Activated naive CD4-positive, alpha-beta T cell treated with anti-CD3 and anti-CD28 coated beads, Interleukin-2, amount 50 U/mL, for 72 hours (primary cell): Measurements from ENCODE around the gene COL18A1. TPM values are rescaled to one million over a fixed set of nuclear protein-coding genes. Genes with fewer than 3 reads are reported as not detected.

ENCODE experiments used
- ATAC-seq, 2 donors: fragments of 150-1000 bp; cut with Tn5 transposase; 2 replicates each; pipeline ENCODE4 v1.10.0; 2021; ENCODE audit warnings: mild to moderate bottlenecking in 2 of 2, moderate library complexity in 2 of 2
- DNase-seq, 2 donors: peaks; one replicate each; pipeline ENCODE4 v3.0.0; 2021 to 2022; ENCODE audit warnings: low spot score in 2 of 2
- H3K27ac Mint-ChIP-seq, 2 donors: one replicate each; pipeline ENCODE4 v1.8.0; 2022; ENCODE audit warnings: mild to moderate bottlenecking in 2 of 2, mixed read lengths in 2 of 2
- H3K36me3 Mint-ChIP-seq, 2 donors: one replicate each; pipeline ENCODE4 v1.8.0; 2022; ENCODE audit warnings: mixed read lengths in 2 of 2
- H3K9me3 Mint-ChIP-seq, 2 donors: one replicate each; pipeline ENCODE4 v1.8.0; 2022; ENCODE audit warnings: mixed read lengths in 2 of 2
- total RNA-seq, 2 donors: library from RNA; stranded (reverse); gene quantifications; one replicate each; pipeline ENCODE4 v1.2.3, GENCODE V29; 2022

COL18A1 gene
- total RNA-seq, 2 donors from 2014 or later = 4.3 to 22.3 TPM

- Mint-ChIP-seq H3K27ac (no peak overlapping the region), H3K9me3 (peaks cover 0 to 6% of the 10 kb centered on the region in 2 donors), H3K36me3 (peaks cover 0 to 6% of the 10 kb centered on the region in 2 donors)
- ATAC-seq (no peak), DNase-seq (no peak)
These were observed 53.6 kb downstream of the COL18A1 start for GRCh38 chr21:45458281-45459170.

GRCh38 chr21:45459171-45460010 lies 54.4 kb downstream of the COL18A1 start:
- DNase-seq = no peak
- Mint-ChIP-seq H3K36me3 (peaks cover 0 to 6% of the 10 kb centered on the region in 2 donors), H3K9me3 (peaks cover 0 to 6% of the 10 kb centered on the region in 2 donors), H3K27ac (no peak overlapping the region)
- no peak for ATAC-seq

GRCh38 chr21:45460011-45460565 lies 55.1 kb downstream of the COL18A1 start:
- Mint-ChIP-seq H3K27ac (no peak overlapping the region), H3K9me3 (peaks cover 0 to 6% of the 10 kb centered on the region in 2 donors), H3K36me3 (peaks cover 0 to 6% of the 10 kb centered on the region in 2 donors)
- no peak for DNase-seq
- no peak for ATAC-seq

GRCh38 chr21:45460611-45461368 lies 55.8 kb downstream of the COL18A1 start:
- no peak overlapping the region for H3K27ac Mint-ChIP-seq

GRCh38 chr21:45461369-45461750 lies 56.4 kb downstream of the COL18A1 start:
- H3K9me3 Mint-ChIP-seq = peaks cover 0 to 6% of the 10 kb centered on the region in 2 donors
- no peak overlapping the region for H3K27ac Mint-ChIP-seq
- peaks cover 0 to 6% of the 10 kb centered on the region in 2 donors for H3K36me3 Mint-ChIP-seq
- no peak for ATAC-seq
- DNase-seq = no peak

More at GRCh38 chr21:45460611-45461368, 55.8 kb downstream of the COL18A1 start:
- DNase-seq (no peak), ATAC-seq (no peak)
- Mint-ChIP-seq H3K9me3 (peaks cover 0 to 6% of the 10 kb centered on the region in 2 donors), H3K36me3 (peaks cover 0 to 6% of the 10 kb centered on the region in 2 donors)

GRCh38 chr21:45461806-45462341 lies 56.9 kb downstream of the COL18A1 start:
- DNase-seq (no peak), ATAC-seq (no peak)
- peaks cover 0 to 6% of the 10 kb centered on the region in 2 donors for H3K36me3 Mint-ChIP-seq
- no peak overlapping the region for H3K27ac Mint-ChIP-seq
- peaks cover 0 to 6% of the 10 kb centered on the region in 2 donors for H3K9me3 Mint-ChIP-seq

- Mint-ChIP-seq H3K27ac (no peak overlapping the region), H3K9me3 (peaks cover 0 to 6% of the 10 kb centered on the region in 2 donors), H3K36me3 (peaks cover 0 to 6% of the 10 kb centered on the region in 2 donors)
- no peak for ATAC-seq
- no peak for DNase-seq
These were observed 58.9 kb downstream of the COL18A1 start for GRCh38 chr21:45463871-45464270.

GRCh38 chr21:45464309-45464708 lies 59.3 kb downstream of the COL18A1 start:
- no peak for ATAC-seq
- peaks cover 0 to 6% of the 10 kb centered on the region in 2 donors for H3K9me3 Mint-ChIP-seq
- peaks cover 0 to 6% of the 10 kb centered on the region in 2 donors for H3K36me3 Mint-ChIP-seq
- no peak for DNase-seq
- no peak overlapping the region for H3K27ac Mint-ChIP-seq

GRCh38 chr21:45465105-45465504 lies 60.1 kb downstream of the COL18A1 start:
- Mint-ChIP-seq H3K27ac (peak overlapping the region in 1 of 2 donors; percentile 79), H3K36me3 (peaks cover 0 to 6% of the 10 kb centered on the region in 2 donors), H3K9me3 (peaks cover 0 to 6% of the 10 kb centered on the region in 2 donors)
- DNase-seq (no peak), ATAC-seq (no peak)

GRCh38 chr21:45465611-45466329 lies 60.8 kb downstream of the COL18A1 start:
- no peak overlapping the region for H3K27ac Mint-ChIP-seq
- DNase-seq (no peak), ATAC-seq (no peak)
- H3K9me3 Mint-ChIP-seq = peaks cover 0 to 6% of the 10 kb centered on the region in 2 donors
- peaks cover 0 to 6% of the 10 kb centered on the region in 2 donors for H3K36me3 Mint-ChIP-seq

GRCh38 chr21:45466330-45467220 lies 61.6 kb downstream of the COL18A1 start:
- no peak for ATAC-seq
- Mint-ChIP-seq H3K9me3 (peaks cover 0 to 6% of the 10 kb centered on the region in 2 donors), H3K27ac (no peak overlapping the region), H3K36me3 (peaks cover 0 to 6% of the 10 kb centered on the region in 2 donors)
- no peak for DNase-seq

GRCh38 chr21:45467221-45467779 lies 62.3 kb downstream of the COL18A1 start:
- H3K36me3 Mint-ChIP-seq = peaks cover 0 to 3% of the 10 kb centered on the region in 2 donors
- H3K27ac Mint-ChIP-seq = no peak overlapping the region
- DNase-seq (no peak), ATAC-seq (no peak)
- peaks cover 0 to 4% of the 10 kb centered on the region in 2 donors for H3K9me3 Mint-ChIP-seq

- ATAC-seq (no peak), DNase-seq (no peak)
- no peaks in the 10 kb centered on the region for H3K9me3 Mint-ChIP-seq
- H3K27ac Mint-ChIP-seq = no peak overlapping the region
- no peaks in the 10 kb centered on the region for H3K36me3 Mint-ChIP-seq
These were observed 63.3 kb downstream of the COL18A1 start for GRCh38 chr21:45468051-45468970.
